Esophagus (tissue), 2 donors: Measurements from ENCODE around the gene CFAP410. TPM values are rescaled to one million over a fixed set of nuclear protein-coding genes. Genes with fewer than 3 reads are reported as not detected.

Source experiments
- H3K27ac ChIP-seq, 2 donors: one replicate each; pipeline ENCODE4 v1.5.1; 2013; ENCODE audit warnings: low read depth in 2 of 2, mild to moderate bottlenecking in 2 of 2, inconsistent platforms in 1 of 2, low read length in 1 of 2, moderate library complexity in 1 of 2
- H3K27me3 ChIP-seq, 2 donors: one replicate each; pipeline ENCODE4 v1.6.1; 2013; ENCODE audit warnings: low read length in 2 of 2, control low read depth in 1 of 2, mild to moderate bottlenecking in 1 of 2; ENCODE audit not compliant: insufficient read depth in 2 of 2, control insufficient read depth in 1 of 2
- H3K36me3 ChIP-seq, 2 donors: one replicate each; pipeline ENCODE4 v1.6.1; 2013; ENCODE audit warnings: low read length in 1 of 2; ENCODE audit not compliant: control insufficient read depth in 2 of 2, insufficient read depth in 2 of 2
- H3K4me1 ChIP-seq, 2 donors: one replicate each; pipeline ENCODE4 v1.6.1; 2013; ENCODE audit warnings: low read length in 1 of 2; ENCODE audit not compliant: control insufficient read depth in 2 of 2, insufficient read depth in 2 of 2
- H3K4me3 ChIP-seq, 2 donors: one replicate each; pipeline ENCODE4 v1.5.1; 2013; ENCODE audit warnings: low read length in 2 of 2, mild to moderate bottlenecking in 2 of 2, low read depth in 1 of 2, moderate library complexity in 1 of 2
- H3K9me3 ChIP-seq, 2 donors: one replicate each; pipeline ENCODE4 v1.6.1; 2013; ENCODE audit warnings: mild to moderate bottlenecking in 2 of 2, low read depth in 1 of 2, low read length in 1 of 2, moderate library complexity in 1 of 2; ENCODE audit not compliant: control insufficient read depth in 2 of 2, insufficient read depth in 1 of 2
- WGBS, 2 donors: extraction: QIAGEN DNeasy Blood & Tissue Kit; methylation state at CpG; one replicate each; pipeline ENCODE4 v1.1.7; 2013; 5-methylcytosine and 5-hydroxymethylcytosine counted together
- polyA plus RNA-seq, 2 donors: library from polyadenylated mRNA; stranded (reverse); fragments of 200-250 nt; gene quantifications; one replicate each; pipeline ENCODE4 v1.2.3, GENCODE V29; 2013
- donor health status: healthy with polysubstance abuse.
- donor health status: Bipolar disorder and iron deficiency.

Gene CFAP410
- polyA plus RNA-seq, 2 donors: 13.9 to 19.1 TPM

- Histone ChIP-seq H3K9me3 (no peaks in the 10 kb centered on the region), H3K4me1 (no peaks in the 10 kb centered on the region), H3K4me3 (no peak overlapping the region), H3K27ac (no peak overlapping the region), H3K36me3 (peaks cover 4 to 57% of the 10 kb centered on the region in 2 donors), H3K27me3 (no peaks in the 10 kb centered on the region)
- 86 to 90% methylated on average over 24 to 26 of the region's 26 CpGs for WGBS, 2 donors
These were observed 12.2 kb downstream of the CFAP410 start for GRCh38 chr21:44326716-44327602.

GRCh38 chr21:44326272-44326647 is 12.9 kb downstream of the CFAP410 start:
- no peaks in the 10 kb centered on the region for H3K27me3 ChIP-seq
- no peaks in the 10 kb centered on the region for H3K9me3 ChIP-seq
- H3K4me1 ChIP-seq: no peaks in the 10 kb centered on the region
- H3K36me3 ChIP-seq: peaks cover 4 to 64% of the 10 kb centered on the region in 2 donors
- H3K4me3 ChIP-seq: no peak overlapping the region
- WGBS, 2 donors: 83 to 88% methylated on average over 13 of the region's 13 CpGs
- no peak overlapping the region for H3K27ac ChIP-seq

GRCh38 chr21:44325386-44326271 is 13.6 kb downstream of the CFAP410 start:
- Histone ChIP-seq H3K4me3 (no peak overlapping the region), H3K9me3 (no peaks in the 10 kb centered on the region), H3K27ac (no peak overlapping the region), H3K4me1 (no peaks in the 10 kb centered on the region), H3K27me3 (no peaks in the 10 kb centered on the region), H3K36me3 (peaks cover 4 to 69% of the 10 kb centered on the region in 2 donors)
- 84 to 85% methylated on average over 42 to 44 of the region's 44 CpGs for WGBS, 2 donors

GRCh38 chr21:44324854-44325107 is 14.4 kb downstream of the CFAP410 start:
- peaks cover 4 to 75% of the 10 kb centered on the region in 2 donors for H3K36me3 ChIP-seq
- H3K4me3 ChIP-seq: no peak overlapping the region
- H3K27ac ChIP-seq: no peak overlapping the region
- no peaks in the 10 kb centered on the region for H3K9me3 ChIP-seq
- no peaks in the 10 kb centered on the region for H3K4me1 ChIP-seq
- 94 to 96% methylated on average over 8 to 11 of the region's 11 CpGs for WGBS, 2 donors
- no peaks in the 10 kb centered on the region for H3K27me3 ChIP-seq

- Histone ChIP-seq H3K9me3 (no peaks in the 10 kb centered on the region), H3K4me1 (no peaks in the 10 kb centered on the region), H3K27me3 (no peaks in the 10 kb centered on the region), H3K4me3 (no peak overlapping the region), H3K36me3 (peaks cover 4 to 80% of the 10 kb centered on the region in 2 donors), H3K27ac (no peak overlapping the region)
- 94% methylated on average over 37 of the region's 37 CpGs for WGBS, 2 donors
These were observed 14.9 kb downstream of the CFAP410 start for GRCh38 chr21:44324106-44324853.

GRCh38 chr21:44323591-44323990 is 15.6 kb downstream of the CFAP410 start:
- H3K36me3 ChIP-seq: peaks cover 4 to 87% of the 10 kb centered on the region in 2 donors

GRCh38 chr21:44322621-44323325 is 16.4 kb downstream of the CFAP410 start:
- WGBS, 2 donors: 91 to 92% methylated on average over 37 to 38 of the region's 38 CpGs
- H3K27me3 ChIP-seq: no peaks in the 10 kb centered on the region
- H3K9me3 ChIP-seq: no peaks in the 10 kb centered on the region
- H3K4me3 ChIP-seq: no peak overlapping the region
- no peak overlapping the region for H3K27ac ChIP-seq
- no peaks in the 10 kb centered on the region for H3K4me1 ChIP-seq
- H3K36me3 ChIP-seq: peaks cover 4 to 90% of the 10 kb centered on the region in 2 donors

More at GRCh38 chr21:44323591-44323990, 15.6 kb downstream of the CFAP410 start:
- Histone ChIP-seq H3K4me3 (no peak overlapping the region), H3K4me1 (no peaks in the 10 kb centered on the region), H3K27ac (no peak overlapping the region), H3K27me3 (no peaks in the 10 kb centered on the region), H3K9me3 (no peaks in the 10 kb centered on the region)
- WGBS, 2 donors: 87 to 89% methylated on average over 20 of the region's 20 CpGs

GRCh38 chr21:44321846-44322450 is 17.2 kb downstream of the CFAP410 start:
- H3K9me3 ChIP-seq: no peaks in the 10 kb centered on the region
- H3K4me3 ChIP-seq: no peak overlapping the region
- H3K4me1 ChIP-seq: no peaks in the 10 kb centered on the region
- no peak overlapping the region for H3K27ac ChIP-seq
- H3K36me3 ChIP-seq: peaks cover 5 to 90% of the 10 kb centered on the region in 2 donors
- 92 to 94% methylated on average over 23 of the region's 23 CpGs for WGBS, 2 donors
- no peaks in the 10 kb centered on the region for H3K27me3 ChIP-seq
